ENCODE data around the gene KCNE5. TPM values are rescaled to one million over a fixed set of nuclear protein-coding genes. Genes with fewer than 3 reads are reported as not detected.
A peak's percentile ranks its signal among the peaks of the same experiment; 100 is the strongest.

The KCNE5 gene
- total and polyA plus RNA-seq, 10 of the 15 experiments (the other 5 are each of a cell fraction or from before 2014, with no cell fraction given) = 0.08 to 0.54 (median 0.40) TPM

- ChIA-PET POLR2A (no interaction called here), SMC1A (ENCODE audit: uncharacterized antibody, unreplicated experiment) (interaction anchor here (0.7 to 4.7 kb wide), 9 partner anchors 10 to 934 kb away, joined by 3 to 37 read pairs (median 5); no protein-coding TSS in a partner anchor), RAD21 (ENCODE audit: unreplicated experiment) (interaction anchor here (1.3 to 2.4 kb wide), 2 partner anchors 224 to 258 kb away, joined by 3 to 10 read pairs; no protein-coding TSS in a partner anchor), CTCF (interaction anchor here (0.6 to 5.5 kb wide), 16 partner anchors 10 to 935 kb away, joined by 3 to 94 read pairs (median 4); no protein-coding TSS in a partner anchor)
- H2AFZ ChIP-seq (ENCODE audit: control insufficient read depth, low read depth, low read length) = no peak overlapping the region
- ATAC-seq (no peak), DNase-seq (ENCODE audit: low read depth, low spot score) (no peak), FAIRE-seq (no peak)
- no peaks in the 10 kb centered on the region for H3K79me2 ChIP-seq (ENCODE audit: control insufficient read depth, insufficient read depth, low read length)
- H3K27ac ChIP-seq (ENCODE audit: control insufficient read depth, insufficient read depth) = no peak overlapping the region
- no peak overlapping the region for H3K9ac ChIP-seq (ENCODE audit: control insufficient read depth, insufficient read depth, low read length)
- no peaks in the 10 kb centered on the region for H3K9me3 ChIP-seq (replicated peaks; ENCODE audit: control insufficient read depth, insufficient read depth, low read length)
- H3K4me2 ChIP-seq (ENCODE audit: control insufficient read depth, insufficient read depth) = no peak overlapping the region
- no peaks in the 10 kb centered on the region; the same call in 1 of the 2 replicates for H4K20me1 ChIP-seq (ENCODE audit: control insufficient read depth, insufficient read depth)
- in situ Hi-C loops (cut with MboI) = loop anchor here (5.0 kb wide), 1 partner anchor 151 kb away; the partner anchor contains the start of gene GUCY2F
- intact Hi-C loops (cut with micrococcal nuclease; ENCODE audit: unreplicated experiment) = loop anchor here (1.0 to 10.0 kb wide), 3 partner anchors 148 to 938 kb away; no protein-coding TSS in a partner anchor
- H3K36me3 ChIP-seq (ENCODE audit: control insufficient read depth in 2 of 2, insufficient read depth in 2 of 2, low read length in 1 of 2) = no peaks in the 10 kb centered on the region
- peak; percentile 63 for TF ChIP-seq RAD21 (IDR thresholded peaks at IDR 0.05; ENCODE audit: insufficient read depth, low read depth, low read length)
- no peak for TF ChIP-seq STAT1 (conservative IDR thresholded peaks at IDR 0.05)
- TF ChIP-seq GABPA (IDR thresholded peaks at IDR 0.05; ENCODE audit: low read depth) = no peak
- no peak for TF ChIP-seq ATF7 (IDR thresholded peaks at IDR 0.05; ENCODE audit: low read depth)
- TF ChIP-seq SMC3 (IDR thresholded peaks at IDR 0.05; ENCODE audit: borderline replicate concordance, low read length) = peak; percentile 46; the same call in 1 of the 2 replicates
- TF ChIP-seq, protein P1, sequence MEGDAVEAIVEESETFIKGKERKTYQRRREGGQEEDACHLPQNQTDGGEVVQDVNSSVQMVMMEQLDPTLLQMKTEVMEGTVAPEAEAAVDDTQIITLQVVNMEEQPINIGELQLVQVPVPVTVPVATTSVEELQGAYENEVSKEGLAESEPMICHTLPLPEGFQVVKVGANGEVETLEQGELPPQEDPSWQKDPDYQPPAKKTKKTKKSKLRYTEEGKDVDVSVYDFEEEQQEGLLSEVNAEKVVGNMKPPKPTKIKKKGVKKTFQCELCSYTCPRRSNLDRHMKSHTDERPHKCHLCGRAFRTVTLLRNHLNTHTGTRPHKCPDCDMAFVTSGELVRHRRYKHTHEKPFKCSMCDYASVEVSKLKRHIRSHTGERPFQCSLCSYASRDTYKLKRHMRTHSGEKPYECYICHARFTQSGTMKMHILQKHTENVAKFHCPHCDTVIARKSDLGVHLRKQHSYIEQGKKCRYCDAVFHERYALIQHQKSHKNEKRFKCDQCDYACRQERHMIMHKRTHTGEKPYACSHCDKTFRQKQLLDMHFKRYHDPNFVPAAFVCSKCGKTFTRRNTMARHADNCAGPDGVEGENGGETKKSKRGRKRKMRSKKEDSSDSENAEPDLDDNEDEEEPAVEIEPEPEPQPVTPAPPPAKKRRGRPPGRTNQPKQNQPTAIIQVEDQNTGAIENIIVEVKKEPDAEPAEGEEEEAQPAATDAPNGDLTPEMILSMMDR (IDR thresholded peaks at IDR 0.05 in 2 of 3, conservative IDR thresholded peaks at IDR 0.05 in 1 of 3; ENCODE audit: control insufficient read depth in 2 of 3, extremely low read depth in 1 of 3, insufficient read depth in 1 of 3, low read depth in 3 of 3, low read length in 3 of 3) = peak; percentile 31 to 48 (median 41); a peak in 4 of 6 replicates
- TF ChIP-seq SMARCA5 (IDR thresholded peaks at IDR 0.05) = no peak
- no peaks in the 10 kb centered on the region for H3K4me1 ChIP-seq (ENCODE audit: control insufficient read depth, insufficient read depth, low read length)
- BruUV-seq (replicated peaks) = no TSS peak
- H3K27me3 ChIP-seq (replicated peaks in 1 of 2; ENCODE audit: control insufficient read depth in 2 of 2, insufficient read depth in 2 of 2, low read length in 1 of 2) = no peaks in the 10 kb centered on the region
- 51% methylated on average over 5 of the region's 5 CpGs for WGBS (ENCODE audit: insufficient coverage, insufficient replicate concordance, low lambda C conversion rate, missing lambda C conversion rate)
- H3K4me3 ChIP-seq = no peak overlapping the region
These were observed 8.0 kb upstream of the KCNE5 start for GRCh38 chrX:109632906-109633504.
